ENCODE data around the gene S100A11. TPM values are rescaled to one million over a fixed set of nuclear protein-coding genes. Genes with fewer than 3 reads are reported as not detected.

S100A11 gene
- total RNA-seq, 2 donors from 2014 or later = 194 to 260 TPM

DNA sequence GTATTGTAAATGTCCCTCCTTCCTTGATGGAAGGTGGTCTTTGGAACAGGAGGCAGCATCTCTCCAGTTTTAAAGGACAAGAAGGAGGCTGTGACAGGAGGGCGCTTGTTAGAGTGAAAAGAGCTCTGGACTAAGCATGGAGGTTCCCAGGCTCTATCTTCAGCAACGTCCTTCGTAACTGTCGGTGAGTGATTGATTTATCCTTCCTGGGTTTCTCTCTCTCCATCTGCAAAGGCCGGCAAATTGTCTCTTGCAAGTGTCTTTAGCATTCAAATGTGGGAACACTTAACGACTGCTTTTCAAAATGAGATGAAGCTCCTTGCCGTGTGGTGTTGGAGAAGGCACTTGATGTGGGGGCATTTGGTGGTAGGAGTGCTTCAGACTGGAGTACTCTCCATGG lies 15.2 kb downstream of the S100A11 start:
- Histone ChIP-seq H3K9me3 (no peaks in the 10 kb centered on the region), H3K27ac (no peak overlapping the region), H3K9ac (ENCODE audit: low read depth in 2 of 2, low read length in 2 of 2) (no peak overlapping the region), H3K27me3 (no peaks in the 10 kb centered on the region), H3K36me3 (no peaks in the 10 kb centered on the region), H3K4me3 (no peak overlapping the region), H3K4me1 (no peaks in the 10 kb centered on the region)
- DNase-seq = no peak
- TF ChIP-seq, protein P1, sequence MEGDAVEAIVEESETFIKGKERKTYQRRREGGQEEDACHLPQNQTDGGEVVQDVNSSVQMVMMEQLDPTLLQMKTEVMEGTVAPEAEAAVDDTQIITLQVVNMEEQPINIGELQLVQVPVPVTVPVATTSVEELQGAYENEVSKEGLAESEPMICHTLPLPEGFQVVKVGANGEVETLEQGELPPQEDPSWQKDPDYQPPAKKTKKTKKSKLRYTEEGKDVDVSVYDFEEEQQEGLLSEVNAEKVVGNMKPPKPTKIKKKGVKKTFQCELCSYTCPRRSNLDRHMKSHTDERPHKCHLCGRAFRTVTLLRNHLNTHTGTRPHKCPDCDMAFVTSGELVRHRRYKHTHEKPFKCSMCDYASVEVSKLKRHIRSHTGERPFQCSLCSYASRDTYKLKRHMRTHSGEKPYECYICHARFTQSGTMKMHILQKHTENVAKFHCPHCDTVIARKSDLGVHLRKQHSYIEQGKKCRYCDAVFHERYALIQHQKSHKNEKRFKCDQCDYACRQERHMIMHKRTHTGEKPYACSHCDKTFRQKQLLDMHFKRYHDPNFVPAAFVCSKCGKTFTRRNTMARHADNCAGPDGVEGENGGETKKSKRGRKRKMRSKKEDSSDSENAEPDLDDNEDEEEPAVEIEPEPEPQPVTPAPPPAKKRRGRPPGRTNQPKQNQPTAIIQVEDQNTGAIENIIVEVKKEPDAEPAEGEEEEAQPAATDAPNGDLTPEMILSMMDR (IDR thresholded peaks at IDR 0.05) = no peak
- intact Hi-C loops (cut with DNase I) = no loop called here

DNA sequence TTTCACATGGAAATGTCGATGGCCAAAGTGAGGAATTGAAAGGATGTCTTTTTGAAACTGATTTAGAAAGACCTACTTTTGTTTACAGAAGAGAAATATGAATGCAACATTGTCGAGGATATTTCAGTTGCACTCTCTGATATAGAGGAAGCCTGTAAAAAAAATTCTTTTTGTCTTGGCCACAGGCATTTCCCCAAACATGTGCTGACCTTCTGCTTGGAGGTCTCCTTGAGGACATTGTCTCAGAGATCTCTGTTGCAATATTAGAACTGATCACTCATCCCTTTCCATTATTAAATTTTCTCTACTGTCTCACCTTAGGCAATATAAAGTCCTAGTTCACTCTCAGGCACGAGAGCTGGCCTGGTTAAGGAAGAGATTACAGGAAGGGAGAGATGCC lies 16.0 kb downstream of the S100A11 start:
- no peaks in the 10 kb centered on the region for H3K9me3 ChIP-seq
- H3K4me3 ChIP-seq = no peak overlapping the region
- no peaks in the 10 kb centered on the region for H3K4me1 ChIP-seq
- no peak overlapping the region for H3K27ac ChIP-seq
- TF ChIP-seq, protein P1 (IDR thresholded peaks at IDR 0.05) = no peak
- no peaks in the 10 kb centered on the region for H3K36me3 ChIP-seq
- no peaks in the 10 kb centered on the region for H3K27me3 ChIP-seq
- no peak for DNase-seq
- intact Hi-C loops (cut with DNase I) = no loop called here
- no peak overlapping the region for H3K9ac ChIP-seq (ENCODE audit: low read depth in 2 of 2, low read length in 2 of 2)

DNA sequence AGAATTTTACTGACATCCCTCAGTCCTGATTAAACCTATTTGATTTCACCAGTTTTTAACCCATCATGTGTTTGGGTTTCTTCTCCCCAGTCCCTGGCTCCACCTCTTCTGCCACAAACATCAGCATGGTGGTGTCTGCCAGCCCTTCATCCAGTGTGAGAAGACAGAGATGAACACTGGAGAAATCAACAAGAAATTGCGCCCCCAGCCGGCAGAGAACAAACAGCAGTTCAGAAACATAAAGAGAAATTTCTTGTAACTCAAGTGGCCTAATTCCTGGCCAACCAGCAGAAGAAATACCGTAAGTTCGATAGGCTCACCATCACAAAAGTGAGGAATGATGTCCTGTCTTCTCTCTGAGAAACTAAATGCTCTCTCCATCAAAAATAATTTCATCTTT lies 18.3 kb downstream of the S100A11 start:
- TF ChIP-seq, protein P1 (IDR thresholded peaks at IDR 0.05) = peak; percentile 13
- H3K4me1 ChIP-seq = no peaks in the 10 kb centered on the region
- no peak overlapping the region for H3K9ac ChIP-seq (ENCODE audit: low read depth in 2 of 2, low read length in 2 of 2)
- no peak overlapping the region for H3K27ac ChIP-seq
- DNase-seq = no peak
- no peak overlapping the region for H3K4me3 ChIP-seq
- H3K36me3 ChIP-seq = no peaks in the 10 kb centered on the region
- H3K27me3 ChIP-seq = no peaks in the 10 kb centered on the region
- no peaks in the 10 kb centered on the region for H3K9me3 ChIP-seq
- intact Hi-C loops (cut with DNase I) = no loop called here

DNA sequence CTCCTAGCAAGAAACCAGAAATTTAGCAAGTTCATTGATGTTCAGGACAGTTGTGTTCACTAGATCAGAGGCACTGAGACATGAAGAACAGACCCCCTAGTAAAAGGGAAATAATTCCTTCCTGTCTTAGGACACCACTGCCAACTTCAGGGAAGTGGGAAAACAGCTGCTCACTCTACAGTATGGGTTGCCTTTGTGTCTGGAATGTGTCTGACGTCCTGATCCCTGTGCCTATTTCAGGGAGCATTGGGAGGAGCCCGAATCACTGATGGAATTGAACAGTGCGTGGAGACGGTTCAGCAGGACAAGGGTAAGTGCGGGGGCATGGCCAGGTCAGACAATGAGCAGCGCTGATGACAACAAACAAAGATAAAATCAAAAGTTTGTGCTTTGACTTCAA lies 21.0 kb downstream of the S100A11 start:
- Histone ChIP-seq H3K36me3 (no peaks in the 10 kb centered on the region), H3K27ac (no peak overlapping the region), H3K27me3 (no peaks in the 10 kb centered on the region), H3K9ac (ENCODE audit: low read depth in 2 of 2, low read length in 2 of 2) (no peak overlapping the region), H3K4me3 (no peak overlapping the region), H3K4me1 (no peaks in the 10 kb centered on the region), H3K9me3 (no peaks in the 10 kb centered on the region)
- DNase-seq = no peak
- intact Hi-C loops (cut with DNase I) = no loop called here
- TF ChIP-seq, protein P1 (IDR thresholded peaks at IDR 0.05) = no peak

DNA sequence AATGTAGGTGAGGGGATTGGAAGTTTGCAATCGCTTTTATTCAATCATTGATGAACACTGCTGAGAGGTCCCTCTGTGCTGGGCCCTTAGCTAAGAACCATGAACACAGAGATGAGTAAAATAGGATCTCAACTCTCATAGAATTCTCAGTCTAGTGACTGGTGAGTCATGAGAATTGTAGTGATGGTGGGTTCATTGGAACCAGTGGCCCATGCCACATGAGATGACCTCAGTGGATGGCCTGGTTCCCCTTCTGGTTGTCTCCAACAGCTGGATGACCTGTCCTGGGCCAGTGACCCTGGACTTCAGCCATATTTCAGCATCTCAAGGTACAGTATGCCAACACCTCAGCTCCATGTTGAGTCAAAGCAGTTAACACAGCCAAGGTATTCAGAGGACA lies 21.9 kb downstream of the S100A11 start:
- Histone ChIP-seq H3K4me3 (no peak overlapping the region), H3K4me1 (no peaks in the 10 kb centered on the region), H3K27me3 (no peaks in the 10 kb centered on the region), H3K36me3 (no peaks in the 10 kb centered on the region), H3K9ac (ENCODE audit: low read depth in 2 of 2, low read length in 2 of 2) (no peak overlapping the region), H3K9me3 (no peaks in the 10 kb centered on the region), H3K27ac (no peak overlapping the region)
- DNase-seq = no peak
- intact Hi-C loops (cut with DNase I) = no loop called here
- TF ChIP-seq, protein P1 (IDR thresholded peaks at IDR 0.05) = no peak
